HFF-Myc (cell line): ENCODE data around the gene KIAA1671.

ENCODE experiments used
- DNase-seq: peaks from one replicate; pipeline ENCODE4 v3.0.0-alpha.2; 2011; ENCODE audit warnings: low read depth; ENCODE audit errors: extremely low read depth
- H3K4me3 ChIP-seq: replicated peaks from 2 replicates; pipeline ENCODE4 v1.5.1; 2011; ENCODE audit warnings: low read depth, mild to moderate bottlenecking, control low read depth, low read length
- CTCF ChIP-seq: IDR thresholded peaks from 2 replicates; pipeline ENCODE4 v1.5.1; 2012; ENCODE audit warnings: mild to moderate bottlenecking, low read depth, low read length, control low read depth; ENCODE audit errors: missing control alignments

The KIAA1671 gene

DNA sequence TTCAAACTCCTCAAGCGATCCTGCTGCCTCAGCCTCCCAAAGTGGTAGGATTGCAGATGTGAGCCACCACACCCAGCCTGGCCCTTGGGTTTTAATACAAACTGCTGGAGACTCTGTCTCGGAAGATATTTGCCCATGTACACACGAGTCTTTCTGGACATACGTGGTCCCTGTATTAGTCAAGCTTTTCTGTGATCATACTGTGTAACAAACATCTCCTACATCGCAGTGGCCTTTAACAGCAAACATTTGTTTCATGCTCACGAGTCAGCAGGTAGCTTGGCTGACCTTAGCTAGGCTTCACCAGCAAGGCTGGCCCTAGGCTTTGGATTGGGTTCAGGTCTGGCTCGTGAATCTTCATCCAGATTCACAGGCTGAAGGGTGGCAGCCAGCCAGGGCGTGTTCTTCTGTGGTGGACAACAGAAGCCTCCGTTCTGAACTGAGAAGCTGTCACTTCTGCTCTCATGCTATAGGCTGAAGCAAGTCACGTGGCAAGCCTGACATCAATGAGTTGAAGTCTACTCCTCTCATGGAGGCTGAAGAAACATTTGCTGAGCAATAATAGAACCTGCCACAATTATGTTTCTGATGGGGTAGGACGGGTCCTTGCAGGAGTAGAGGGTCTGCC lies 8.8 kb downstream of the KIAA1671 start:
- no peak for DNase-seq
- H3K4me3 ChIP-seq = no peak overlapping the region
- TF ChIP-seq CTCF = no peak

DNA sequence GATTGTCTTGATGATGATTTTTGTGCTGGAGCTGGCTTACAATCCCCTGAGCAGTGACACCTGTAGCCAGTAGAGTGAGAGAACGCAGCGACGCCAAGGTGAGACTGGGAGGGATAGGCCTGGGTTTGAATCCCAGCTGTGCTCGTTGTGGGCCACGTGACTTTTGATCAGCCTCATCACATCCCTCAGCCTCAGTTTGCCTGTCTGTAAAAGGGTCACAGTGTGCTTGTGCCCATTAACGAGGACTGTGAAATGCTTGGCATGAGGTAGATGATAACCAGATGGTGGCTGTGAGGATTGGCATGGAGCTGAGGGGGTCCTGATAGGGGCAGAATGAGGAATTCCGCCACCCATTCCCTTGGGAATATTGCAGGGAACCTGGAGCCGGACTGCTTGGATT lies 9.6 kb downstream of the KIAA1671 start:
- no peak for TF ChIP-seq CTCF
- H3K4me3 ChIP-seq = no peak overlapping the region
- no peak for DNase-seq

- no peak for TF ChIP-seq CTCF
- no peak for DNase-seq
- no peak overlapping the region for H3K4me3 ChIP-seq
These were observed 10.3 kb downstream of the KIAA1671 start for GRCh38 chr22:24962835-24963234.

DNA sequence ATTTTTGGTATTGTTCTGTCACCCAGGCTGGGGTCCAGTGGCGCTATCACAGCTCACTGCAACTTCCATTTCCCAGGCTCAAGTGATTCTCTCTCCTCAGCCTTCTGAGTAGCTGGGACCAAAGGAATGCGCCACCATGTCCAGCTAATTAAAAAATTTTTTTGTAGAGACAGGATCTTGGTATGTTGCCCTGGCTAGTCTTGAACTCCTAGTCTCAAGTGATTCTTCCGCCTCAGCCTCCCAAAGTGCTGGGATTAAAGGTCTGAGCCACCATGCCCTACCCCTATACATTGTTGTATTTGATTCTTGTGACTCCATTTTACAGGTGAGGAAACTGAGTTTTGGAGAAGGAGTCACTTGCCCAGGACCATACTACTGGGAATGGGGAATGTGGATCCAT lies 11.9 kb downstream of the KIAA1671 start:
- TF ChIP-seq CTCF = no peak
- no peak overlapping the region for H3K4me3 ChIP-seq
- no peak for DNase-seq

DNA sequence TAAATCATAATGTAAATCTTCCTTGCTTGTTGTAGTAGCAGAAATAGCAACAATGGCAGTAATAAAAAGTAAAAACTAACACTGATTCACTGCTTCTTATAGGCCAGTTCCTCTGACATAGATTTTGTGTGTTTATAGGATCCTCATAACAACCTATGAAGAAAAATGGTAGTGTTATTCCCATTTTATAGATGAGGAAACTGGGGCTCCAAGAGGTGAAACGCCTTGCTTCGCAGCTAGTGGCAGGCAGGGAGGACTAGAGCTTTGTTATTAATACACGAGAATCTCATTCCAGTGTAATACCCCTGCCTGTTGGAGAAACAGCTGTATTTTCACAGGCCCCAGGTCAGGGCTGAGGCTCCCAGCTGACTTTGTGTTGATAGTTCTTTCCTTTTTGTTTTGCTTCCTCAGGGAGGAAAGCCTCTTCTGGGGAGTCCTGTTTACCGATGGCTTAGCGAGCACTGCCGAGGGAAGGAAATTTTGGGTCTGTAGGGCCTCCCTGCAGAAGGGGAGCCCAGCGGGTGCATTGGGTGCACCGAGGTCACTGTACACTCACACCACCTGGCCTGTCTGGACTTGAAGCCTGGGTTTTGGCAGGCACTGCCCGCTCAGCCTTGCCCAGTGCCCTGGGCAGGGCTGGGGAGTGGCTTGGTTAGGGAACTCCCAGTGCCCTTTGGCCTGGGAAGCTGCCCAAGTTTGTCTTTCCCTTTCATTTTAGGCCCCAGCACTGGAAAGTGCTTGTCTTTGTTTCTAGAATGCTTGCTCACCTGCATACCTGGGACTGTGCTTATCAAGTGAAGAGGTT lies 13.5 kb downstream of the KIAA1671 start:
- no peak for DNase-seq
- TF ChIP-seq CTCF = no peak
- H3K4me3 ChIP-seq = no peak overlapping the region

GRCh38 chr22:24968066-24968561 lies 15.6 kb downstream of the KIAA1671 start:
- no peak for TF ChIP-seq CTCF
- DNase-seq = no peak
- H3K4me3 ChIP-seq = no peak overlapping the region
